Neutrophil (primary cell): ENCODE data around the gene FOXA3.

Experiments
- H3K27ac ChIP-seq: fragments of 200-600 bp; sonication (generic); 2 replicates; pipeline ENCODE4 v1.5.1; 2016; ENCODE audit warnings: mild to moderate bottlenecking, moderate library complexity
- H3K27me3 ChIP-seq: fragments of 200-600 bp; sonication (generic); 2 replicates; pipeline ENCODE4 v1.6.0; 2016; ENCODE audit warnings: mild to moderate bottlenecking
- H3K36me3 ChIP-seq: fragments of 200-600 bp; sonication (generic); 2 replicates; pipeline ENCODE4 v1.5.1; 2017
- H3K4me1 ChIP-seq, 2 experiments: fragments of 200-600 bp in 1 of 2; sonication (generic) in 1 of 2; 1 replicate in 1 of 2; 2 replicates in 1 of 2; pipeline versions ENCODE4 v1.5.1 to v1.6.1; 2013 to 2016; ENCODE audit warnings: low read depth in 1 of 2, low read length in 1 of 2, mild to moderate bottlenecking in 1 of 2, moderate library complexity in 1 of 2; ENCODE audit not compliant: control insufficient read depth in 1 of 2, insufficient read depth in 1 of 2
- H3K4me3 ChIP-seq, 2 experiments: fragments of 200-600 bp in 1 of 2; sonication (generic) in 1 of 2; 1 replicate in 1 of 2; 2 replicates in 1 of 2; pipeline ENCODE4 v1.5.1; 2013 to 2016; ENCODE audit warnings: low read depth in 1 of 2, low read length in 1 of 2, mild to moderate bottlenecking in 1 of 2, moderate library complexity in 1 of 2
- H3K9me3 ChIP-seq: fragments of 200-600 bp; sonication (generic); 2 replicates; pipeline ENCODE4 v1.5.1; 2016
- TF ChIP-seq, protein P1 (sequence below): fragments of 200-600 bp; sonication (generic); IDR thresholded peaks from 2 replicates; pipeline ENCODE4 v1.5.1; 2016; ENCODE audit warnings: antibody characterized with exemption

Gene FOXA3

DNA sequence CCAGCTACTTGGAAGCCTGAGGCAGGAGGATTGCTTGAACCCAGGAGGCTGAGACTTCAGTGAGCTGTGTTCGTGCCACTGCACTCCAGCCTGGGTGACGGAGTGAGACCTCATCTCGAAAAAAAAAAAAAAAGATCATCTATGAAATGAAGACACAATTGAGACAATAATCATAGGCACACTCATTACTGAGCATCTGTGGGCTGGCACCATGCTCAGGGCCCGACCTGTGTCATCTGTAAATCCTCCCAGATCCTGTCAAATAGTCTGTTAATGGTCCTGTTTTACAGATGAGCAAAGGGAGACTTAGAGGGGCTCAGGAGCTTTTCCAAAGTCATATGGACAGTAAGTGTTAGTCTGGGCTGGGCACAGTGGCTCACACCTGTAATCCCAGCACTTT lies 54.6 kb downstream of the FOXA3 start:
- H3K9me3 ChIP-seq: no peaks in the 10 kb centered on the region
- no peak overlapping the region for H3K4me3 ChIP-seq
- H3K27ac ChIP-seq: no peak overlapping the region
- peaks cover 60% of the 10 kb centered on the region for H3K27me3 ChIP-seq
- H3K36me3 ChIP-seq: no peaks in the 10 kb centered on the region
- TF ChIP-seq, protein P1, sequence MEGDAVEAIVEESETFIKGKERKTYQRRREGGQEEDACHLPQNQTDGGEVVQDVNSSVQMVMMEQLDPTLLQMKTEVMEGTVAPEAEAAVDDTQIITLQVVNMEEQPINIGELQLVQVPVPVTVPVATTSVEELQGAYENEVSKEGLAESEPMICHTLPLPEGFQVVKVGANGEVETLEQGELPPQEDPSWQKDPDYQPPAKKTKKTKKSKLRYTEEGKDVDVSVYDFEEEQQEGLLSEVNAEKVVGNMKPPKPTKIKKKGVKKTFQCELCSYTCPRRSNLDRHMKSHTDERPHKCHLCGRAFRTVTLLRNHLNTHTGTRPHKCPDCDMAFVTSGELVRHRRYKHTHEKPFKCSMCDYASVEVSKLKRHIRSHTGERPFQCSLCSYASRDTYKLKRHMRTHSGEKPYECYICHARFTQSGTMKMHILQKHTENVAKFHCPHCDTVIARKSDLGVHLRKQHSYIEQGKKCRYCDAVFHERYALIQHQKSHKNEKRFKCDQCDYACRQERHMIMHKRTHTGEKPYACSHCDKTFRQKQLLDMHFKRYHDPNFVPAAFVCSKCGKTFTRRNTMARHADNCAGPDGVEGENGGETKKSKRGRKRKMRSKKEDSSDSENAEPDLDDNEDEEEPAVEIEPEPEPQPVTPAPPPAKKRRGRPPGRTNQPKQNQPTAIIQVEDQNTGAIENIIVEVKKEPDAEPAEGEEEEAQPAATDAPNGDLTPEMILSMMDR: no peak
- no peaks in the 10 kb centered on the region for H3K4me1 ChIP-seq

DNA sequence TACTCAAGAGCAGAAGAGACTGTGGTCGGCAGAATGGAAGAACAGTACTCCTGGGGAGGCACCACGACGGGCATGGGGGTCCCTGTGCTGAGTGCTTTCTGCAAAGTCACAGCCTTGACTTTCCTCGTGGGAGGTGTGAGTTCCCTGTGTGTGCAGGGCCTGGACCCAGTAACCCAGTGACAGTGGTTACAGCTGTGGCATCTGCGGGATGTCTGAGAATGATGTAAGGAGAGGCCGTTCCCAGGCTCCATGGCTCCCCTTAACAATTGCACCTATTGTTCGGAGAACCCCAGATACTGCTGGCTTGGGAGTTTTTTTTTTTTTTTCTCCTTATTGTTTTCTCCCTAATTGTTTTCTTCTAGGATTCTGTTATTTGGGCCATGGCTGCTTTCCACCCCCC lies 55.6 kb downstream of the FOXA3 start:
- H3K4me1 ChIP-seq: no peaks in the 10 kb centered on the region
- H3K9me3 ChIP-seq: no peaks in the 10 kb centered on the region
- H3K36me3 ChIP-seq: no peaks in the 10 kb centered on the region
- TF ChIP-seq, protein P1: no peak
- no peak overlapping the region for H3K4me3 ChIP-seq
- H3K27ac ChIP-seq: no peak overlapping the region
- H3K27me3 ChIP-seq: peaks cover 52% of the 10 kb centered on the region

DNA sequence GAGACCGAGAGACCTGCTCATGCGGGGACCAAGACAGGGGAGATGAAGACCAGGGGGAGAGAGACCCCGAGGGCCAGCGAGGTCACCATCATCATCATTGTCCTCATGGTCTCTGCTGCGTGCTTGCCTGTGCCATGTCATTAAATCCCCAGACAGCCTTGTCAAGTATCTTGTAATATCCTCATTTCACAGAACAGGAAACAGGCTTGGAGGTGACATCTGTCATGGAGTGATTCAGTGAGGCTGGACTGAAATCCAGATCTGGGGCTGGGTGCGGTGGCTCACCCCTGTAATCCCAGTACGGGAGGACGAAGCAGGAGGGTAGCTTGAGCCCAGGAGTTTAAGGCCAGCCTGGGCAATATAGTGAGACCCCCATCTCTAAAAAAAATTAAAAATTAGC lies 56.3 kb downstream of the FOXA3 start:
- TF ChIP-seq, protein P1: no peak
- H3K27ac ChIP-seq: no peak overlapping the region
- H3K27me3 ChIP-seq: peaks cover 49% of the 10 kb centered on the region
- no peaks in the 10 kb centered on the region for H3K9me3 ChIP-seq
- no peaks in the 10 kb centered on the region for H3K36me3 ChIP-seq
- H3K4me1 ChIP-seq: no peaks in the 10 kb centered on the region
- H3K4me3 ChIP-seq: no peak overlapping the region

DNA sequence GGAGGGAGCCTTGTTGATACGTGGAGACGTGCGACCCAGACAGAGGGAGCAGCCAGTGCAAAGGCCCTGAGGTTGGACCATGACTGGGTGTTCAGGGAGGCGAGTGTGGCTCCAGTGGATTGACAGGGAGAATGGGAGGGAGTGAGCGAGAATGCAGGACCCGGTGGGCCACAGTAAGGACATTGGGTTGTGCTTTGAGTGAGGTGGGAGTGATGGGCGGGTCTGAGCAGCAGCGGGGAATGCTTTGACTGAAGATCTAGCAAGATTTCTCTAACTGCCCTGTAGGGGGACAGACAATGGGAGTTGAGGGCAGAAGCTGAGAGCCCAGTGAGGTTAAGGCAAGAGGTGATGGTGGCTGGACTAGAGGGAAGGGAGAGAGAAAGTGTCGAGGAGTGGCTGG lies 58.2 kb downstream of the FOXA3 start:
- no peaks in the 10 kb centered on the region for H3K9me3 ChIP-seq
- H3K36me3 ChIP-seq: no peaks in the 10 kb centered on the region
- TF ChIP-seq, protein P1: no peak
- H3K27me3 ChIP-seq: peaks cover 59% of the 10 kb centered on the region
- H3K4me3 ChIP-seq: no peak overlapping the region
- H3K27ac ChIP-seq: no peak overlapping the region
- no peaks in the 10 kb centered on the region for H3K4me1 ChIP-seq
